Measurements from ENCODE around the gene COPS2.
"Not testable (repeated sequence)": the region's sequence is repeated elsewhere in the genome, so short reads cannot be mapped to it uniquely, and the experiment has no call there.

The COPS2 gene

DNA sequence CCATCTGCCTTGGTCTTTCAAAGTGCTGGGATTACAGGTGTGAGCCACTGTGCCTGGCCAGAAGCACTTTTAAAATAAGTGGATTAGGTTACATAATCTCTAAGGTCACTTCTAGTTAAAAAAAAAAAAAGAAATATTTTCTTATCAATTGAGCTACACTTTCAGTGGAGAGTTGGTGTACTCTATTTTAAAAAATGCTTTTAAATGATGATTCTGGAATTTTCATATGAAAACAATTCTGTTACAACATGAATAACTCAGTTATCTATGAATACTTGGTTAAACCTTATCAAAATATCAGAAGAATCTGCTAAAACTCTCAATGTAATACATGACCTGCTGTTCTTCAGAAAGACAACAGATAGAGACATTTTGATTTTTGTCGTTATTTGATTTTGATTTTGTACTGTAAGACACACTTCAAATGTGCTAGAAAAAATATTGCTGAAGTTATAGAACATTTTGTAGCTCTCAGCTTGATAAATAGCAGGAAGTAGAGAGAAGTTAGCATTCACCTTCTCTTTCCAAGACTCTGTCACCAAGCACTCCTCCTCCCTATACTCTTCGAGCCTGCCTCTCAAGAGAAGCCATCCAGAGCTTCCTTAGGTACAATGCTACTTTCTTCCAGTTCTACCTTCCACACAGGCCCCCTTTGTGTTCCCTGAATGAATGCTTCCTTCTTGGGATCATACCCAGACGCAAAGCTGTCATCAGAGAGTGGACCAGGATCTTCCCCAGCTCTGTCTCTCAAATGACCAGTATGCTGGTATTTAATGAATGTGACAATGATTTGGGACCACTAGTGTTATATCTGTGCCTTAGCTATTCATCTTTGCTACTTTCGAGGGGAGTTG lies 61.9 kb downstream of the COPS2 start:
- Histone ChIP-seq H3K27me3 (ENCODE audit: control insufficient read depth, insufficient read depth, low read length) (no peaks in the 10 kb centered on the region), H3K9me3 (replicated peaks; ENCODE audit: low read length) (no peaks in the 10 kb centered on the region), H3K4me1 (ENCODE audit: control insufficient read depth, insufficient read depth, low read length) (no peaks in the 10 kb centered on the region), H3K36me3 (ENCODE audit: insufficient read depth, low read length) (no peaks in the 10 kb centered on the region), H3K9ac (ENCODE audit: low read depth, low read length) (no peak overlapping the region), H3K4me2 (ENCODE audit: low read length) (no peak overlapping the region), H3K4me3 (ENCODE audit: low read length) (no peak overlapping the region)

DNA sequence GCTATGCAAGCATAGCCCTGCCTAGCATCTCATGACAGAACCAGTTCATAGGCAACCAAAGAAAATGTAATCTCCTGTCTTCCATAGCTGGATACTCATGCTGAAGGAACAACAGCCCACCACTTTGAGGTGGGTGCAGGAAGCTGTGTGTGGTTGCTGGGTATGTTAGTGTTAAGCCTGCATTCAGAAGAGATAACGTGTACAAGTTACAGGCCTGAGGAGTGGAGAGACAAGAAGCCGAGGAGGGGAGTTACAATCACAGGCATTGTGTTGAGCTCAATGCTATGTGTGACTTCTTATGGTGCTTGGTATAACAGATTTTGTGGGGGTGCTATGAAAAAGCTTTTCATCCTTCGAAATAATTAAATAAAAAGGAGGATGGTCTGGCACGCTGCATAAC lies 66.4 kb downstream of the COPS2 start:
- no peaks in the 10 kb centered on the region for H3K36me3 ChIP-seq (ENCODE audit: insufficient read depth, low read length)
- no peak overlapping the region for H3K4me2 ChIP-seq (ENCODE audit: low read length)
- H3K27me3 ChIP-seq (ENCODE audit: control insufficient read depth, insufficient read depth, low read length): no peaks in the 10 kb centered on the region
- H3K4me3 ChIP-seq (ENCODE audit: low read length): no peak overlapping the region
- H3K9me3 ChIP-seq (replicated peaks; ENCODE audit: low read length): no peaks in the 10 kb centered on the region
- H3K4me1 ChIP-seq (ENCODE audit: control insufficient read depth, insufficient read depth, low read length): no peaks in the 10 kb centered on the region
- H3K9ac ChIP-seq (ENCODE audit: low read depth, low read length): no peak overlapping the region

DNA sequence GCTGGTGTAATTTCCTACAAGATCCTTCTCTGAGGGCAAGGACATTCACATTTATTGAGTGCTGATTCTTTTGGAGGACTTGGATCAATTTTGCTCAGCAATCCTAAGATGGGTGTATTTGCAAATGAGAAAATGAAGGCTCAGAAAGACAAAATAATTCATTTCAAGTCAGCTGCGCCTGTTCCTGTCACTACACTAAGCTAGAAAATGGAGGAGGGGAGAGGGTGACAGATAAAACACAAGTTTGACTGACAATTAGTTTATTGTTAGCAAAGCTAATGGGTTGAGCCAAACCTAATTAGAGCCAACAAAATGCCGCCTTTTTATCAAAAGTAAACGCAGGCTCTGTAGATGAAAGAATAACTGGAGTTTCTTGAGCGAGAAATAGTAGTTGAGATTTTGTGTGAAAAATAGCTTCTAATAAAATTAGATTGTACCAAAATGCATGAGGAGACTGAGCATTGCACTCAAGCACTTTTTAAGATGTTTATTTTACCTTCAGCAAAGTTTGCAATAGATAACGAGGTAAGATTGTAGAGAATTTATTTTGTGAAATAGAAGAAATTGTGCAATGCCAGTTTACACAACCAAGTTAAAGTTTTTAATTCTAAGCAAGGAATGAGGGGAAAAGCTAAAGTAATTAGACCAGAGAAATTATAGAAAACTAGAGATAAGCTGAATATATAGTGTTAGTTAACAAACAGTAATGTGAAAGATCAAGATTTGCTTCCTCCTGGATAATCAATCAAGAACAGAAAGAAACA lies 69.5 kb downstream of the COPS2 start:
- Histone ChIP-seq H3K4me1 (ENCODE audit: control insufficient read depth, insufficient read depth, low read length) (peaks cover 11% of the 10 kb centered on the region), H3K36me3 (ENCODE audit: insufficient read depth, low read length) (no peaks in the 10 kb centered on the region), H3K9me3 (replicated peaks; ENCODE audit: low read length) (no peaks in the 10 kb centered on the region), H3K4me2 (ENCODE audit: low read length) (no peak overlapping the region), H3K4me3 (ENCODE audit: low read length) (no peak overlapping the region), H3K27me3 (ENCODE audit: control insufficient read depth, insufficient read depth, low read length) (no peaks in the 10 kb centered on the region), H3K9ac (ENCODE audit: low read depth, low read length) (no peak overlapping the region)

DNA sequence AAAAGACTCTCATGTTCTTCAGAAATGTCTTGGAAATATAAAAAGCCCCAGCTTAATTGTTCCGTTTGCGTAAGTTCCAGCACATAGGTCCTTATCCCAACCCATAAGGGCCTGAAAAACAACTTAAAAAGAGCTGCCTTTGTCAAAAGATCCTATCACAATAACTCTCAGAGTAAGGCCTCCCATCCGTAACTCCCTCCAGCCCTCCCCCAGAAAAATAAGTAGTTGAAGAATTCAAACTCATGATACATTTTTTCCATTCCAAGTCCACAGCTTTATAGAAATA lies 71.2 kb downstream of the COPS2 start:
- peaks cover 11% of the 10 kb centered on the region for H3K4me1 ChIP-seq (ENCODE audit: control insufficient read depth, insufficient read depth, low read length)
- H3K9me3 ChIP-seq (replicated peaks; ENCODE audit: low read length): no peaks in the 10 kb centered on the region
- no peaks in the 10 kb centered on the region for H3K36me3 ChIP-seq (ENCODE audit: insufficient read depth, low read length)
- no peaks in the 10 kb centered on the region for H3K27me3 ChIP-seq (ENCODE audit: control insufficient read depth, insufficient read depth, low read length)
- no peak overlapping the region for H3K9ac ChIP-seq (ENCODE audit: low read depth, low read length)
- no peak overlapping the region for H3K4me2 ChIP-seq (ENCODE audit: low read length)
- no peak overlapping the region for H3K4me3 ChIP-seq (ENCODE audit: low read length)

DNA sequence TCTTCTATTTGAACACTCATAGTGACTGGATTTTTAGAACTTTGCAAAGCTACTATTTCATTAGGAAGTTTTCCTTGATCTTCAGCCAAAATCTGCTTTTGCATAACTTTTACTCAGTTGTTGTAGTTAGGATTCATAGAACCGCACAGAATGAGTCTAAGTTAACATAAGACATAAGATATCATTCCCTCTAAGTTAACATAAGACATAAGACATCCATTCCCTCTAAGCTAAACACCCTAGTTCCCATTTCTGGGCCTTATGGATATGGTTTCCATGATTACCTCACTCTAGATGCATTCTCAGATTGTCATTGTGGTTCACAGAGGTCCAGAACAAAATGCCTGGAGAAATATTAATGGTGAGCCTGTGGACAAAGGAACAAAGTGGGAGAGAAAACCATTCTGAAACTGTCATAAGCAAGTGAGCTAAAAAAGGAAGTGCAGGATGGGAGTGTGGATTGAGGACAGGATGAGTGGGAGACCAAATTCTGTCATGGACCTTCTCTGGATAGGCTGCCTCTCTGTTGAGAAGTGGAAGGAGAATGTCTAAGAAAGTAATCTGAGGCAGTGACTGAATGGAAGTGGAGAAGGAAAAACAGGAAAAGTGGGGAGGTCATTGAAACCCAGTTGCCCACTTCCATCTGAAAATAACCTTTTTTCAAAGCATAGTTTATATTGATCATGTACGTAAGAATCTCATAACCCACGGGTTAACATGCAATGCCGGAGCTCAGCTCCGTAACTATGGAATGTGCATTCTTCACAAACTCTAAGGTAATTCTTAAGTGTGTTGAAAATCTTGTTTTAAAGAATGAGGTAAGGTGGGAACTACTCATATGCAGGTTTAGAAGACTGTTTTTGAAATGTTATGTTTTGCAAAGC lies 71.8 kb downstream of the COPS2 start:
- Histone ChIP-seq H3K4me2 (ENCODE audit: low read length) (no peak overlapping the region), H3K9ac (ENCODE audit: low read depth, low read length) (no peak overlapping the region)

DNA sequence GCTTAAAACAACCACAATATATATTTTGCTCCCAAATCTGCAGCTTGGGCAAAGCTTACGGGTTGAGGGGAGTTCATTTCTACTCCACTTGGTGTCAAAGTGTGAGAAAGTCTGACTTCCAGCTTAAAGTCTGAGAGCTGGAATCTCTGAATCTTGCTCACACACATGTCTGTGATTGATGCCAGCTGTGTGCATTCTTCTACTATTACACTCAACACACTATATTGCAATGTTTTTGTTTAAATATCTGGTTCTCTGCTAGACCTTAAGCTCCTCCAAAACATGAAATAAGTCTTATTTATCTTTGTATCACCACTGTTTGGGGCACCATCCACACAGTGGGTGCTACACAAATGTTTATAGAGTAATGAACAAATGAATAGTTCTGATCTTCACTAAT lies 72.4 kb downstream of the COPS2 start:
- Histone ChIP-seq H3K4me3 (ENCODE audit: low read length) (no peak overlapping the region), H3K36me3 (ENCODE audit: insufficient read depth, low read length) (no peaks in the 10 kb centered on the region), H3K9ac (ENCODE audit: low read depth, low read length) (no peak overlapping the region), H3K9me3 (replicated peaks; ENCODE audit: low read length) (no peaks in the 10 kb centered on the region), H3K4me1 (ENCODE audit: control insufficient read depth, insufficient read depth, low read length) (peaks cover 11% of the 10 kb centered on the region), H3K27me3 (ENCODE audit: control insufficient read depth, insufficient read depth, low read length) (no peaks in the 10 kb centered on the region), H3K4me2 (ENCODE audit: low read length) (no peak overlapping the region)

More for the DNA sequence above, 71.8 kb downstream of the COPS2 start:
- H3K4me3 ChIP-seq (ENCODE audit: low read length): no peak overlapping the region
- no peaks in the 10 kb centered on the region for H3K27me3 ChIP-seq (ENCODE audit: control insufficient read depth, insufficient read depth, low read length)
- H3K9me3 ChIP-seq (replicated peaks; ENCODE audit: low read length): no peaks in the 10 kb centered on the region
- H3K36me3 ChIP-seq (ENCODE audit: insufficient read depth, low read length): no peaks in the 10 kb centered on the region
- peaks cover 11% of the 10 kb centered on the region for H3K4me1 ChIP-seq (ENCODE audit: control insufficient read depth, insufficient read depth, low read length)

DNA sequence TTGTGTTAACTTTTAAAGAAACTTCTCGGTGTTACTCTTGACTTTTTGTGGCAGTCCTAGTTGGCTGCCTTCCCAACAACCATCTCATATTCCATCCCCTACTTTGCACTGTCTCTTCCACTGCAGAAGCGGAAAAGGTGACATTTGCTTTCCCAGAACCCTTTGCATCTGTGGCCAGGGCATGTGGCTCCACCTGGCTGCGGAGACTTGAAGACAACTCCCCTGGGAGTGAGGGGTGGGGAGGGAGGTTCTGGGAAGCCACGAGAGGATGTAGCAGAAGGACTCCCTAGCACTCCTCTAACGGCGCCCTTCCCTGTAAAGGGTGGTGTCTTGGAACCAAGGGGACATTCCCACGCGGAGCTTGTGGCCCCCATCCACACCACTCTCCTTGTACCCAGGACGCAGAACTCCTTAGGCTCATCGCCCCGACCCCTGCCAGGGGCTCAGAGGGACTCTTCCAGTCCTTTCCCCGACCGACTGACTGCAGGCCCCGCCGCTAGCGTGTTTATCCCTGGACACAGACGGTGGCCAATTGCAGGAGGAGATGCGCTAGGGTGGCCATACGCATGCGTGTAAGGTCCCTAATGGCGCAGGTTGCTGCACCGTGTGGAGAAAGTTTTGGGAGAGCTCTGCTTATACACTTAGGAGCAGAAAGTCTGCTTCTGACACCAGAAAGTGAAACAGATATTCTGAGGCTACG lies 75.9 kb downstream of the COPS2 start:
- Histone ChIP-seq H3K4me2 (ENCODE audit: low read length) (no peak overlapping the region), H3K4me1 (ENCODE audit: control insufficient read depth, insufficient read depth, low read length) (peaks cover 11% of the 10 kb centered on the region), H3K9ac (ENCODE audit: low read depth, low read length) (no peak overlapping the region), H3K9me3 (replicated peaks; ENCODE audit: low read length) (no peaks in the 10 kb centered on the region), H3K36me3 (ENCODE audit: insufficient read depth, low read length) (no peaks in the 10 kb centered on the region), H3K27me3 (ENCODE audit: control insufficient read depth, insufficient read depth, low read length) (no peaks in the 10 kb centered on the region), H3K4me3 (ENCODE audit: low read length) (no peak overlapping the region)

DNA sequence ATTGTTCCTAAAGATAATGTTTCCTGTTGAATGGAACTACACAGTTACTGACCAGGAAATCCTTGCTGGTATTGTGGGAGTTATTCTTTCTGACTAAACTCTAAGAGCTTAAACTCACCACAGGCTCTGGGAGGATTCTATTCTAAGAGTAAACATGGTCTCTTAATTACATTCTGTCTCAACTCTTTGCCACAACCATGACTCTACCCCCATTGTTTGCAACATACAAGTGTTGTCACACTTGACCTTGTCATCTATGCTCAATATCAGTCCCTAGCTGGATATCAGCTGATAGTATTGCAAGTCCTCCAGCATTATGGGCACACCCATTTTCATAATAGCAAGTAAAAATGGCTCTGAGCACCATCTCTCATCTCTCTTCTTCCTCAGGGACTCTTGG lies 79.5 kb downstream of the COPS2 start:
- Histone ChIP-seq H3K4me3 (ENCODE audit: low read length) (no peak overlapping the region), H3K4me2 (ENCODE audit: low read length) (no peak overlapping the region), H3K27me3 (ENCODE audit: control insufficient read depth, insufficient read depth, low read length) (no peaks in the 10 kb centered on the region), H3K9ac (ENCODE audit: low read depth, low read length) (no peak overlapping the region), H3K36me3 (ENCODE audit: insufficient read depth, low read length) (no peaks in the 10 kb centered on the region), H3K9me3 (replicated peaks; ENCODE audit: low read length) (no peaks in the 10 kb centered on the region), H3K4me1 (ENCODE audit: control insufficient read depth, insufficient read depth, low read length) (no peaks in the 10 kb centered on the region)

DNA sequence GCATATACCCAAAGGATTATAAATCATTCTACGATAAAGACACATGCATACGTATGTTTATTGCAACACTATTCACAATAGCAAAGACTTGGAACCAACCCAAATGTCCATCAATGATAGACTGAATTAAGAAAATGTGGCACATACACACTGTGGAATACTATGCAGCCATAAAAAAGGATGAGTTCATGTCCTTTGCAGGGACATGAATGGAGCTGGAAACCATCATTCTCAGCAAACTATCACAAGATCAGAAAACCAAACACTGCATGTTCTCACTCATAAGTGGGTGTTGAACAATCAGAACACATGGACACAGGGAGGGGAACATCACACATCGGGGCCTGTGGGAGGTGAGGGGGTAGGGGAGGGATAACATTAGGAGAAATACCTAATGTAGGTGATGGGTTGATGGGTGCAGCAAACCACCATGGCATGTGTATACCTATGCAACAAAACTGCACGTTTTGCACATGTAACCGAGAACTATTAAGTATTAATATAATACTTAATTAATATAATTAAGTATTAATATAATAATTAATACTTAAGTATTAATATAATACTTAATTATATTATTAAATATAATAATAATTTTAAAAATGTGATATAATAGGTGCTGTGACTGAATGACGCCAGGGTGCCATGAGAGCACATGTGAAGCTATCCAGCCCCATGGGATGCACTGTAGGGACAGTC lies 80.7 kb downstream of the COPS2 start:
- not testable (repeated sequence) for H3K4me1 ChIP-seq (ENCODE audit: control insufficient read depth, insufficient read depth, low read length); H3K4me3 ChIP-seq (ENCODE audit: low read length); H3K36me3 ChIP-seq (ENCODE audit: insufficient read depth, low read length); H3K9me3 ChIP-seq (replicated peaks; ENCODE audit: low read length); H3K27me3 ChIP-seq (ENCODE audit: control insufficient read depth, insufficient read depth, low read length); H3K9ac ChIP-seq (ENCODE audit: low read depth, low read length); H3K4me2 ChIP-seq (ENCODE audit: low read length)

Data from skeletal muscle satellite cell (primary cell).